ENCODE data around the gene TMEM208. TPM values are rescaled to one million over a fixed set of nuclear protein-coding genes. Genes with fewer than 3 reads are reported as not detected.

TMEM208 gene
- total RNA-seq, 2 donors from 2014 or later, result 29.8 to 31.0 TPM

- no peak for DNase-seq
- Mint-ChIP-seq H3K9me3 (no peaks in the 10 kb centered on the region), H3K27me3 (ENCODE audit: low read depth) (no peaks in the 10 kb centered on the region), H3K4me3 (no peak overlapping the region), H3K27ac (no peak overlapping the region), H3K36me3 (ENCODE audit: insufficient read depth in 2 of 2) (no peaks in the 10 kb centered on the region), H3K4me1 (ENCODE audit: low read depth) (no peaks in the 10 kb centered on the region)
- no peak for ATAC-seq (replicated peaks in 1 of 2)
Observed at GRCh38 chr16:67207249-67208091, 19.5 kb upstream of the TMEM208 start.

GRCh38 chr16:67208154-67208896 lies 18.6 kb upstream of the TMEM208 start:
- H3K4me1 Mint-ChIP-seq (ENCODE audit: low read depth), result no peaks in the 10 kb centered on the region
- ATAC-seq (replicated peaks in 1 of 2) (no peak), DNase-seq (no peak)
- H3K27me3 Mint-ChIP-seq (ENCODE audit: low read depth), result no peaks in the 10 kb centered on the region
- H3K9me3 Mint-ChIP-seq, result no peaks in the 10 kb centered on the region
- no peaks in the 10 kb centered on the region for H3K36me3 Mint-ChIP-seq (ENCODE audit: insufficient read depth in 2 of 2)
- no peak overlapping the region for H3K4me3 Mint-ChIP-seq
- H3K27ac Mint-ChIP-seq, result no peak overlapping the region

- H3K9me3 Mint-ChIP-seq, result no peaks in the 10 kb centered on the region
- DNase-seq (no peak), ATAC-seq (replicated peaks in 1 of 2) (no peak)
- no peak overlapping the region for H3K4me3 Mint-ChIP-seq
- no peaks in the 10 kb centered on the region for H3K27me3 Mint-ChIP-seq (ENCODE audit: low read depth)
- H3K27ac Mint-ChIP-seq, result no peak overlapping the region
- H3K4me1 Mint-ChIP-seq (ENCODE audit: low read depth), result no peaks in the 10 kb centered on the region
- no peaks in the 10 kb centered on the region for H3K36me3 Mint-ChIP-seq (ENCODE audit: insufficient read depth in 2 of 2)
Observed at GRCh38 chr16:67209565-67209964, 17.4 kb upstream of the TMEM208 start.

- Mint-ChIP-seq H3K27me3 (ENCODE audit: low read depth) (no peaks in the 10 kb centered on the region), H3K4me3 (no peak overlapping the region), H3K36me3 (ENCODE audit: insufficient read depth in 2 of 2) (no peaks in the 10 kb centered on the region), H3K4me1 (ENCODE audit: low read depth) (no peaks in the 10 kb centered on the region), H3K27ac (no peak overlapping the region), H3K9me3 (no peaks in the 10 kb centered on the region)
- DNase-seq (no peak), ATAC-seq (replicated peaks in 1 of 2) (no peak)
Observed at GRCh38 chr16:67210069-67210937, 16.6 kb upstream of the TMEM208 start.

- Mint-ChIP-seq H3K4me1 (ENCODE audit: low read depth) (no peaks in the 10 kb centered on the region), H3K27me3 (ENCODE audit: low read depth) (no peaks in the 10 kb centered on the region), H3K27ac (no peak overlapping the region), H3K4me3 (no peak overlapping the region), H3K36me3 (ENCODE audit: insufficient read depth in 2 of 2) (no peaks in the 10 kb centered on the region), H3K9me3 (no peaks in the 10 kb centered on the region)
- no peak for DNase-seq
- no peak for ATAC-seq (replicated peaks in 1 of 2)
Observed at GRCh38 chr16:67211674-67212073, 15.3 kb upstream of the TMEM208 start.

GRCh38 chr16:67212766-67213165 lies 14.2 kb upstream of the TMEM208 start:
- Mint-ChIP-seq H3K36me3 (ENCODE audit: insufficient read depth in 2 of 2) (no peaks in the 10 kb centered on the region), H3K4me3 (no peak overlapping the region), H3K27ac (no peak overlapping the region), H3K4me1 (ENCODE audit: low read depth) (no peaks in the 10 kb centered on the region), H3K27me3 (ENCODE audit: low read depth) (no peaks in the 10 kb centered on the region), H3K9me3 (no peaks in the 10 kb centered on the region)
- no peak for DNase-seq
- ATAC-seq (replicated peaks in 1 of 2), result no peak

GRCh38 chr16:67213197-67214019 lies 13.5 kb upstream of the TMEM208 start:
- Mint-ChIP-seq H3K4me1 (ENCODE audit: low read depth) (no peaks in the 10 kb centered on the region), H3K4me3 (no peak overlapping the region), H3K27me3 (ENCODE audit: low read depth) (no peaks in the 10 kb centered on the region), H3K27ac (no peak overlapping the region), H3K36me3 (ENCODE audit: insufficient read depth in 2 of 2) (no peaks in the 10 kb centered on the region), H3K9me3 (no peaks in the 10 kb centered on the region)
- ATAC-seq (replicated peaks in 1 of 2) (no peak), DNase-seq (no peak)

- no peaks in the 10 kb centered on the region for H3K9me3 Mint-ChIP-seq
- H3K4me1 Mint-ChIP-seq (ENCODE audit: low read depth), result no peaks in the 10 kb centered on the region
- ATAC-seq (replicated peaks in 1 of 2) (no peak), DNase-seq (no peak)
- no peak overlapping the region for H3K4me3 Mint-ChIP-seq
- H3K27ac Mint-ChIP-seq, result no peak overlapping the region
- no peaks in the 10 kb centered on the region for H3K27me3 Mint-ChIP-seq (ENCODE audit: low read depth)
- no peaks in the 10 kb centered on the region for H3K36me3 Mint-ChIP-seq (ENCODE audit: insufficient read depth in 2 of 2)
Observed at GRCh38 chr16:67215706-67216105, 11.2 kb upstream of the TMEM208 start.

- no peak for DNase-seq
- H3K4me3 Mint-ChIP-seq, result no peak overlapping the region
- ATAC-seq (replicated peaks in 1 of 2), result no peak
- H3K36me3 Mint-ChIP-seq (ENCODE audit: insufficient read depth in 2 of 2), result peaks cover 0 to 2% of the 10 kb centered on the region in 2 donors
- H3K27ac Mint-ChIP-seq, result no peak overlapping the region
- no peaks in the 10 kb centered on the region for H3K9me3 Mint-ChIP-seq
- H3K27me3 Mint-ChIP-seq (ENCODE audit: low read depth), result no peaks in the 10 kb centered on the region
- H3K4me1 Mint-ChIP-seq (ENCODE audit: low read depth), result no peaks in the 10 kb centered on the region
Observed at GRCh38 chr16:67216612-67217490, 10.1 kb upstream of the TMEM208 start.

GRCh38 chr16:67223992-67224391 lies 2.9 kb upstream of the TMEM208 start:
- peaks cover 46% of the 10 kb centered on the region for H3K4me1 Mint-ChIP-seq (ENCODE audit: low read depth)
- peak overlapping the region; percentile 20 for H3K27ac Mint-ChIP-seq
- no peak for DNase-seq

GRCh38 chr16:67226295-67226803 lies 581 bp upstream of the TMEM208 start:
- Mint-ChIP-seq H3K36me3 (ENCODE audit: insufficient read depth in 2 of 2) (peaks cover 5 to 6% of the 10 kb centered on the region in 2 donors), H3K4me1 (ENCODE audit: low read depth) (peaks cover 46% of the 10 kb centered on the region), H3K27ac (peak overlapping the region; percentile 85), H3K9me3 (no peaks in the 10 kb centered on the region), H3K4me3 (peak overlapping the region; percentile 89 to 98), H3K27me3 (ENCODE audit: low read depth) (no peaks in the 10 kb centered on the region)
- DNase-seq (no peak), ATAC-seq (replicated peaks in 1 of 2) (no peak)

More at GRCh38 chr16:67223992-67224391, 2.9 kb upstream of the TMEM208 start:
- Mint-ChIP-seq H3K4me3 (no peak overlapping the region), H3K36me3 (ENCODE audit: insufficient read depth in 2 of 2) (peaks cover 2 to 5% of the 10 kb centered on the region in 2 donors), H3K9me3 (no peaks in the 10 kb centered on the region), H3K27me3 (ENCODE audit: low read depth) (no peaks in the 10 kb centered on the region)
- ATAC-seq (replicated peaks in 1 of 2), result no peak
